GM19468 (cell line): ENCODE results near the gene STRN4.

Experiments used
- ATAC-seq: cut with Tn5 transposase; IDR thresholded peaks from one replicate; pipeline ENCODE4 v1.9.1; 2021; ENCODE audit warnings: mild to moderate bottlenecking, moderate library complexity, moderate number of reproducible peaks; ENCODE audit not compliant: unreplicated experiment; ENCODE audit errors: extremely low read depth

STRN4 gene

GRCh38 chr19:46687438-46688145 lies 58.7 kb downstream of the STRN4 start:
- ATAC-seq: no peak

- no peak for ATAC-seq
Measured at GRCh38 chr19:46685189-46685588, 61.1 kb downstream of the STRN4 start.

- ATAC-seq: no peak
Measured at GRCh38 chr19:46678110-46678732, 68.0 kb downstream of the STRN4 start.

GRCh38 chr19:46674416-46675178 lies 71.7 kb downstream of the STRN4 start:
- no peak for ATAC-seq

GRCh38 chr19:46670813-46671212 lies 75.4 kb downstream of the STRN4 start:
- no peak for ATAC-seq
